ENCODE results near the gene FAM9C. TPM values are rescaled to one million over a fixed set of nuclear protein-coding genes. Genes with fewer than 3 reads are reported as not detected.

Gene FAM9C
- total and polyA plus RNA-seq, 2 of the 4 experiments (the other 2 are of a cell fraction), result not detected

DNA sequence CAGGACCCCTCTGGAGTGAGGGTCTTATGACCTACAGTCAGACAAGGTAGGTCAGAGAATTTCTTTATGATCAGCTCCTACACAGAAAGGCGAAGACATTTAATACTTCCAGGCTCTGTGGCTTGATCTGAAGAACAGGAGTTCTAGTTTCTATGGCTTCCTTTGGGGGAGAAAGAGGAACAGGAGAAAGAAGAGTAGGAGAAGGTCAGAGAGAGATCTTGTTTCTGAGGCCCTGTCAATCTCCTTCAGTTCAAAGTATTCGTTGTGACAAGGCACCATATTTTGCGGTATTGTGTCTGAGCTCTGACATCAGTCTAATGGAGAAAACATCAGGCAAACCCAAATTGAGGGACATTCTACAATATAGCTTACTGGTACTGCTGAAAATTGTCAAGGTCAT, 52.8 kb downstream of the FAM9C start:
- BruUV-seq (replicated peaks), result no TSS peak
- H3K27ac ChIP-seq (ENCODE audit: insufficient read depth, low read length), result no peak overlapping the region
- no peak for DNase-seq
- no peaks in the 10 kb centered on the region for H3K27me3 ChIP-seq (ENCODE audit: control insufficient read depth, insufficient read depth, low read length)
- no peak overlapping the region for H2AK5ac ChIP-seq (ENCODE audit: low read depth, low read length)
- no peak overlapping the region for H2BK20ac ChIP-seq (ENCODE audit: low read depth, low read length)
- ChIA-PET CTCF (no interaction called here), POLR2A (ENCODE audit: unreplicated experiment) (no interaction called here)
- H2AFZ ChIP-seq (replicated peaks; ENCODE audit: low read length, poor library complexity), result no peak overlapping the region
- no peak for ATAC-seq (ENCODE audit: low read depth)
- H4K8ac ChIP-seq (ENCODE audit: low read depth in 2 of 2, low read length in 2 of 2), result no peak overlapping the region
- H2AK9ac ChIP-seq (replicated peaks; ENCODE audit: low read depth, low read length, poor library complexity), result no peak overlapping the region
- no peaks in the 10 kb centered on the region for H4K20me1 ChIP-seq (ENCODE audit: insufficient read depth, low read length)
- H3K56ac ChIP-seq (ENCODE audit: extremely low read depth, insufficient read depth, low read length), result no peak overlapping the region
- H3K4me2 ChIP-seq (ENCODE audit: low read depth, low read length), result no peak overlapping the region
- H2BK120ac ChIP-seq (ENCODE audit: low read depth, low read length), result no peak overlapping the region
- H3K4me3 ChIP-seq (ENCODE audit: insufficient read depth, low read depth, low read length), result no peak overlapping the region
- in situ Hi-C loops (cut with MboI; ENCODE audit: low sequenced_read_pairs), result no loop called here
- dilution Hi-C loops (cut with HindIII; ENCODE audit: low sequenced_read_pairs, unreplicated experiment), result no loop called here
- H2BK15ac ChIP-seq (ENCODE audit: low read depth, low read length), result no peak overlapping the region
- H3K4me1 ChIP-seq (ENCODE audit: control insufficient read depth, insufficient read depth, low read length), result no peaks in the 10 kb centered on the region; the same call in 1 of the 2 replicates
- H4K91ac ChIP-seq (ENCODE audit: insufficient read depth, low read depth, low read length), result no peak overlapping the region
- no peak overlapping the region for H3K9ac ChIP-seq (ENCODE audit: low read depth, low read length)
- intact Hi-C loops (cut with micrococcal nuclease), result no loop called here
- 60% methylated on average over 1 of the region's 3 CpGs; no CpG with 5 or more reads in 1 of the 2 experiments for WGBS, 2 experiments (ENCODE audit: extremely low coverage in 2 of 2, insufficient read length in 1 of 2)
- no peak overlapping the region for H3K14ac ChIP-seq (replicated peaks; ENCODE audit: low read depth, low read length)
- TF ChIP-seq MXI1 (IDR thresholded peaks at IDR 0.05; ENCODE audit: borderline replicate concordance, low read depth, low read length) (no peak), NFE2L2 (IDR thresholded peaks at IDR 0.05; ENCODE audit: low read depth, low read length) (no peak), RAD21 (IDR thresholded peaks at IDR 0.05; ENCODE audit: low read length) (no peak), BHLHE40 (IDR thresholded peaks at IDR 0.05; ENCODE audit: low read depth, low read length) (no peak), FOS (IDR thresholded peaks at IDR 0.05; ENCODE audit: low read depth, low read length) (no peak), SMC3 (IDR thresholded peaks at IDR 0.05; ENCODE audit: low read depth, low read length) (no peak), MAZ (IDR thresholded peaks at IDR 0.05; ENCODE audit: borderline replicate concordance, low read depth, low read length) (no peak), CHD1 (IDR thresholded peaks at IDR 0.05; ENCODE audit: low read depth, low read length) (no peak)
- TF ChIP-seq, protein P1, sequence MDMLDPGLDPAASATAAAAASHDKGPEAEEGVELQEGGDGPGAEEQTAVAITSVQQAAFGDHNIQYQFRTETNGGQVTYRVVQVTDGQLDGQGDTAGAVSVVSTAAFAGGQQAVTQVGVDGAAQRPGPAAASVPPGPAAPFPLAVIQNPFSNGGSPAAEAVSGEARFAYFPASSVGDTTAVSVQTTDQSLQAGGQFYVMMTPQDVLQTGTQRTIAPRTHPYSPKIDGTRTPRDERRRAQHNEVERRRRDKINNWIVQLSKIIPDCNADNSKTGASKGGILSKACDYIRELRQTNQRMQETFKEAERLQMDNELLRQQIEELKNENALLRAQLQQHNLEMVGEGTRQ (IDR thresholded peaks at IDR 0.05; ENCODE audit: low read depth, low read length), result no peak
- no peak overlapping the region for H2BK5ac ChIP-seq (ENCODE audit: low read depth, low read length, poor library complexity, severe bottlenecking)
- no peaks in the 10 kb centered on the region for H3K9me3 ChIP-seq (ENCODE audit: control insufficient read depth, insufficient read depth, low read length)
- H3K79me1 ChIP-seq (ENCODE audit: low read depth in 1 of 2, low read length in 2 of 2), result no peaks in the 10 kb centered on the region
- H4K5ac ChIP-seq (ENCODE audit: low read depth, low read length), result no peak overlapping the region
- no peak overlapping the region for H3K18ac ChIP-seq (ENCODE audit: low read depth, low read length)
- no peaks in the 10 kb centered on the region for H3K36me3 ChIP-seq (ENCODE audit: control insufficient read depth, insufficient read depth, low read length)
- no peaks in the 10 kb centered on the region for H3K9me1 ChIP-seq (ENCODE audit: insufficient read depth, low read length)
- no peak overlapping the region for H3K23ac ChIP-seq (ENCODE audit: low read depth, low read length)
- H3K4ac ChIP-seq (ENCODE audit: low read depth, low read length), result no peak overlapping the region
